A549 (cell line): ENCODE results near the gene CERS6. TPM values are rescaled to one million over a fixed set of nuclear protein-coding genes. Genes with fewer than 3 reads are reported as not detected.

ENCODE experiments used
- ATAC-seq, 2 experiments: fragments of 200-7000 bp in 1 of 2; fragments of >200 bp in 1 of 2; cut with Nextera tagmentation in 1 of 2; cut with Tn5 transposase in 1 of 2; 3 replicates each; pipeline versions ENCODE4 v1.8.0 to v1.9.1; 2018 to 2020; ENCODE audit warnings: mild to moderate bottlenecking in 1 of 2, moderate library complexity in 1 of 2
- CTCF ChIA-PET: fragments of 300-600 bp; sonication (Branson Sonifier 250); formaldehyde crosslinking; extraction: SDS; loops from one replicate; lab custom pipeline; 2021; ENCODE audit warnings: antibody characterized with exemption, inconsistent platforms; lab: Yijun Ruan, JAX
- POLR2A ChIA-PET: fragments of 350-600 bp; formaldehyde crosslinking; extraction: SDS; loops from one replicate; lab custom pipeline; 2021; ENCODE audit warnings: antibody characterized with exemption, inconsistent platforms; lab: Yijun Ruan, JAX
- DNase-seq, 2 experiments: peaks; one replicate each; pipeline versions ENCODE4 v3.0.0 to v3.0.0-alpha.2; 2011 to 2016; ENCODE audit warnings: low read depth in 1 of 2, low spot score in 1 of 2
- FAIRE-seq: peaks from 2 replicates; lab custom pipeline; 2011; peaks lifted over from hg19 to GRCh38; lab: Jason Lieb, UNC
- H3K27ac ChIP-seq, 2 experiments: fragments of >200 bp; sonication (Bioruptor Twin); formaldehyde crosslinking; 3 replicates each; pipeline ENCODE4 v1.5.1; 2016 to 2017
- H3K4me1 ChIP-seq: fragments of >200 bp; sonication (Bioruptor Twin); formaldehyde crosslinking; 3 replicates; pipeline ENCODE4 v1.6.1; 2016
- H3K4me2 ChIP-seq: fragments of >200 bp; sonication (Bioruptor Twin); formaldehyde crosslinking; 3 replicates; pipeline ENCODE4 v1.6.1; 2016
- H3K4me3 ChIP-seq: fragments of >200 bp; sonication (Bioruptor Twin); formaldehyde crosslinking; 3 replicates; pipeline ENCODE4 v1.5.1; 2016
- H3K9me3 ChIP-seq: fragments of >200 bp; sonication (Bioruptor Twin); formaldehyde crosslinking; 3 replicates; pipeline ENCODE4 v1.6.1; 2016
- CBX2 ChIP-seq: fragments of 200-600 bp; sonication (generic); IDR thresholded peaks from 2 replicates; pipeline ENCODE4 v1.6.1; 2016; ENCODE audit warnings: low read depth, mild to moderate bottlenecking, borderline replicate concordance
- CBX8 ChIP-seq: fragments of 200-600 bp; sonication (generic); IDR thresholded peaks from 2 replicates; pipeline ENCODE4 v1.6.1; 2016
- CEBPB ChIP-seq, 2 experiments: fragments of >200 bp in 1 of 2; sonication (Bioruptor Twin) in 1 of 2; formaldehyde crosslinking in 1 of 2; IDR thresholded peaks; 2 replicates each; pipeline ENCODE4 v1.6.1; 2012 to 2016
- CHD2 ChIP-seq: fragments of 150-350 bp; IDR thresholded peaks from 2 replicates; pipeline ENCODE4 v1.6.1; 2014; ENCODE audit warnings: low read length; ENCODE audit not compliant: partially characterized antibody
- CHD4 ChIP-seq: fragments of 200-600 bp; sonication (generic); IDR thresholded peaks from 2 replicates; pipeline ENCODE4 v1.6.1; 2016; ENCODE audit warnings: antibody characterized with exemption, mild to moderate bottlenecking, borderline replicate concordance
- EHF ChIP-seq: fragments of 250-450 bp; sonication (Bioruptor Pico); IDR thresholded peaks from 2 replicates; pipeline ENCODE4 v1.5.0; 2020; ENCODE audit warnings: mild to moderate bottlenecking
- ESRRA ChIP-seq: fragments of 150-350 bp; IDR thresholded peaks from 2 replicates; pipeline ENCODE4 v1.6.1; 2014; ENCODE audit warnings: mild to moderate bottlenecking, low read length, borderline replicate concordance
- FOXS1 ChIP-seq: fragments of 250-450 bp; sonication (Bioruptor Pico); IDR thresholded peaks from 2 replicates; pipeline ENCODE4 v1.5.0; 2020; ENCODE audit warnings: mild to moderate bottlenecking, moderate library complexity
- GATA3 ChIP-seq: IDR thresholded peaks from 2 replicates; pipeline ENCODE4 v1.6.1; 2012; ENCODE audit warnings: borderline replicate concordance
- HDAC2 ChIP-seq: fragments of 200-600 bp; sonication (generic); IDR thresholded peaks from 2 replicates; pipeline ENCODE4 v1.6.1; 2016
- HOXA7 ChIP-seq: fragments of 250-450 bp; sonication (Bioruptor Pico); IDR thresholded peaks from 2 replicates; pipeline ENCODE4 v1.5.0; 2020; ENCODE audit warnings: mild to moderate bottlenecking, moderate library complexity
- HOXB13 ChIP-seq: fragments of 250-450 bp; sonication (Bioruptor Pico); IDR thresholded peaks from 2 replicates; pipeline ENCODE4 v1.5.0; 2020; ENCODE audit warnings: low read depth, mild to moderate bottlenecking, moderate library complexity
- KDM1A ChIP-seq: fragments of 200-600 bp; sonication (generic); IDR thresholded peaks from 2 replicates; pipeline ENCODE4 v1.6.1; 2016; ENCODE audit warnings: low read depth, mild to moderate bottlenecking
- KDM5A ChIP-seq: fragments of 200-600 bp; sonication (generic); IDR thresholded peaks from 2 replicates; pipeline ENCODE4 v1.6.1; 2016; ENCODE audit warnings: antibody characterized with exemption, mild to moderate bottlenecking
- MAZ ChIP-seq: fragments of 150-350 bp; IDR thresholded peaks from 2 replicates; pipeline ENCODE4 v1.6.1; 2014; ENCODE audit warnings: antibody characterized with exemption, low read depth, low read length, borderline replicate concordance
- MYC ChIP-seq: IDR thresholded peaks from 2 replicates; pipeline ENCODE4 v1.6.1; 2012; ENCODE audit warnings: mild to moderate bottlenecking, inconsistent platforms, low read length, improper control_type of control experiment, borderline replicate concordance
- POLR2AphosphoS2 ChIP-seq: conservative IDR thresholded peaks from 2 replicates; pipeline ENCODE4 v1.6.1; 2012; ENCODE audit warnings: low read length, improper control_type of control experiment, inconsistent platforms
- RARB ChIP-seq: fragments of 250-450 bp; sonication (Bioruptor Pico); IDR thresholded peaks from 2 replicates; pipeline ENCODE4 v1.8.0; 2021; ENCODE audit warnings: mild to moderate bottlenecking, moderate library complexity
- RFX5 ChIP-seq: fragments of 450-650 bp; IDR thresholded peaks from 2 replicates; pipeline ENCODE4 v1.7.1; 2014; ENCODE audit warnings: antibody characterized with exemption, mild to moderate bottlenecking, moderate library complexity
- RNF2 ChIP-seq: fragments of 200-600 bp; sonication (generic); IDR thresholded peaks from 2 replicates; pipeline ENCODE4 v1.6.1; 2016; ENCODE audit warnings: low read depth, mild to moderate bottlenecking, antibody characterized with exemption, moderate library complexity, borderline replicate concordance
- SMC3 ChIP-seq: fragments of >200 bp; sonication (Bioruptor Twin); formaldehyde crosslinking; IDR thresholded peaks from 3 replicates; pipeline ENCODE4 v1.6.1; 2018; ENCODE audit warnings: inconsistent platforms
- TFCP2L1 ChIP-seq: fragments of 250-450 bp; sonication (Bioruptor Pico); IDR thresholded peaks from 2 replicates; pipeline ENCODE4 v1.5.0; 2021; ENCODE audit warnings: mild to moderate bottlenecking
- TP53 ChIP-seq: fragments of 250-450 bp; sonication (Bioruptor Pico); IDR thresholded peaks from 2 replicates; pipeline ENCODE4 v1.5.0; 2021; ENCODE audit warnings: mild to moderate bottlenecking, moderate library complexity
- ZNF302 ChIP-seq: fragments of 250-450 bp; sonication (Bioruptor Pico); IDR thresholded peaks from 2 replicates; pipeline ENCODE4 v1.9.0; 2021; ENCODE audit warnings: inconsistent platforms, mild to moderate bottlenecking, moderate library complexity
- ZSCAN20 ChIP-seq: fragments of 250-450 bp; sonication (Bioruptor Pico); IDR thresholded peaks from 2 replicates; pipeline ENCODE4 v1.8.0; 2022; ENCODE audit warnings: mild to moderate bottlenecking, moderate library complexity
- WGBS: methylation state at CpG from one replicate; pipeline ENCODE4 v1.1.6; 2017; ENCODE audit errors: missing lambda C conversion rate; 5-methylcytosine and 5-hydroxymethylcytosine counted together
- polyA plus RNA-seq, 4 experiments: library from polyadenylated mRNA; depleted of rRNA in 3 of 4; stranded (reverse); fragments of >200 nt; fragmentation: RNase III in 1 of 4; extraction: RNeasy Plus Mini Kit Qiagen cat#74134 plus additional on column Dnase treatment in 1 of 4; gene quantifications; 2 replicates in 3 of 4; 3 replicates in 1 of 4; pipeline ENCODE4 v1.2.3, GENCODE V29; 2011 to 2017
- TF ChIP-seq, protein P1 (sequence below): IDR thresholded peaks from 2 replicates; pipeline ENCODE4 v1.6.1; 2012
- TF ChIP-seq, protein P2 (sequence below): fragments of 450-650 bp; IDR thresholded peaks from 2 replicates; pipeline ENCODE4 v1.6.1; 2014; ENCODE audit warnings: antibody characterized with exemption
- TF ChIP-seq, protein P3 (sequence below): fragments of >200 bp; sonication (Bioruptor Twin); formaldehyde crosslinking; IDR thresholded peaks from 3 replicates; pipeline ENCODE4 v1.5.1; 2016
- TF ChIP-seq, protein P4 (sequence below): fragments of >200 bp; sonication (Bioruptor Twin); formaldehyde crosslinking; IDR thresholded peaks from 3 replicates; pipeline ENCODE4 v1.6.1; 2016
- TF ChIP-seq, protein P5 (sequence below): IDR thresholded peaks from 2 replicates; pipeline ENCODE4 v1.6.1; 2012
- TF ChIP-seq, protein P6 (sequence below): IDR thresholded peaks from 2 replicates; pipeline ENCODE4 v1.6.1; 2012; ENCODE audit warnings: low read depth, borderline replicate concordance

Gene CERS6
- polyA plus RNA-seq, 2 of the 4 experiments (the other 2 are of a cell fraction), result 12.0 to 16.9 TPM

DNA sequence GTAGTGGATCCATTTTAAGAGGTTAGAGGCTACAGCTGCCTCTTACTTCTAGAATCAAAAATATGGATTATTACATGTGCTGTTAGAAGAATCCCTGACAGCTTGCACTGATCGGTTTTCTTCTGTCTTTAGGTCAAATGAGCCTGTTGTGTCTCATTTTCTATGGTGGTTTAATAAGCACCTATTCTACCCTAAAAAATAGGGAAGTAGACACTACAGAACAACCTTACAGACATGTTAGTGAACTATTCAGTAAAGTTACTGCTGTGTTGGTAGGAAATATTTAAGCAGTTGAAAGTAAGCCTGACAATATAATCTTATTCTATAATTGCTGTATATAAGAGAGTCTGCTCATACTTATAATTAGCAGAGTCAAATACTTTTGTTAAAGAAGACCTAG, 177.8 kb downstream of the CERS6 start:
- no peak for FAIRE-seq
- WGBS, result 80% methylated on average over 1 of the region's 1 CpG
- Histone ChIP-seq H3K4me2 (no peak overlapping the region), H3K4me1 (no peaks in the 10 kb centered on the region), H3K27ac (no peak overlapping the region), H3K9me3 (no peaks in the 10 kb centered on the region), H3K4me3 (no peak overlapping the region)
- no peak for ATAC-seq
- TF ChIP-seq, protein P1, sequence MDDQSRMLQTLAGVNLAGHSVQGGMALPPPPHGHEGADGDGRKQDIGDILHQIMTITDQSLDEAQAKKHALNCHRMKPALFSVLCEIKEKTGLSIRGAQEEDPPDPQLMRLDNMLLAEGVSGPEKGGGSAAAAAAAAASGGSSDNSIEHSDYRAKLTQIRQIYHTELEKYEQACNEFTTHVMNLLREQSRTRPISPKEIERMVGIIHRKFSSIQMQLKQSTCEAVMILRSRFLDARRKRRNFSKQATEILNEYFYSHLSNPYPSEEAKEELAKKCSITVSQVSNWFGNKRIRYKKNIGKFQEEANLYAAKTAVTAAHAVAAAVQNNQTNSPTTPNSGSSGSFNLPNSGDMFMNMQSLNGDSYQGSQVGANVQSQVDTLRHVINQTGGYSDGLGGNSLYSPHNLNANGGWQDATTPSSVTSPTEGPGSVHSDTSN, result no peak
- no peak for TF ChIP-seq CHD4
- no peak for TF ChIP-seq CEBPB (IDR thresholded peaks at IDR 0.05)
- no peak for TF ChIP-seq SMC3
- TF ChIP-seq HOXB13 (CRISPR knock-in tag), result no peak
- no peak for TF ChIP-seq TP53 (CRISPR knock-in tag)
- no peak for TF ChIP-seq HDAC2
- no peak for TF ChIP-seq EHF (CRISPR knock-in tag)
- no peak for TF ChIP-seq RARB (CRISPR knock-in tag)
- TF ChIP-seq, protein P2, sequence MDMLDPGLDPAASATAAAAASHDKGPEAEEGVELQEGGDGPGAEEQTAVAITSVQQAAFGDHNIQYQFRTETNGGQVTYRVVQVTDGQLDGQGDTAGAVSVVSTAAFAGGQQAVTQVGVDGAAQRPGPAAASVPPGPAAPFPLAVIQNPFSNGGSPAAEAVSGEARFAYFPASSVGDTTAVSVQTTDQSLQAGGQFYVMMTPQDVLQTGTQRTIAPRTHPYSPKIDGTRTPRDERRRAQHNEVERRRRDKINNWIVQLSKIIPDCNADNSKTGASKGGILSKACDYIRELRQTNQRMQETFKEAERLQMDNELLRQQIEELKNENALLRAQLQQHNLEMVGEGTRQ, result no peak
- no peak for TF ChIP-seq TFCP2L1 (CRISPR knock-in tag)
- TF ChIP-seq FOXS1, result no peak
- no peak for TF ChIP-seq CHD2
- no peak for TF ChIP-seq MYC
- no peak for TF ChIP-seq GATA3
- TF ChIP-seq CBX8, result no peak
- TF ChIP-seq CBX2, result no peak
- TF ChIP-seq, protein P3, sequence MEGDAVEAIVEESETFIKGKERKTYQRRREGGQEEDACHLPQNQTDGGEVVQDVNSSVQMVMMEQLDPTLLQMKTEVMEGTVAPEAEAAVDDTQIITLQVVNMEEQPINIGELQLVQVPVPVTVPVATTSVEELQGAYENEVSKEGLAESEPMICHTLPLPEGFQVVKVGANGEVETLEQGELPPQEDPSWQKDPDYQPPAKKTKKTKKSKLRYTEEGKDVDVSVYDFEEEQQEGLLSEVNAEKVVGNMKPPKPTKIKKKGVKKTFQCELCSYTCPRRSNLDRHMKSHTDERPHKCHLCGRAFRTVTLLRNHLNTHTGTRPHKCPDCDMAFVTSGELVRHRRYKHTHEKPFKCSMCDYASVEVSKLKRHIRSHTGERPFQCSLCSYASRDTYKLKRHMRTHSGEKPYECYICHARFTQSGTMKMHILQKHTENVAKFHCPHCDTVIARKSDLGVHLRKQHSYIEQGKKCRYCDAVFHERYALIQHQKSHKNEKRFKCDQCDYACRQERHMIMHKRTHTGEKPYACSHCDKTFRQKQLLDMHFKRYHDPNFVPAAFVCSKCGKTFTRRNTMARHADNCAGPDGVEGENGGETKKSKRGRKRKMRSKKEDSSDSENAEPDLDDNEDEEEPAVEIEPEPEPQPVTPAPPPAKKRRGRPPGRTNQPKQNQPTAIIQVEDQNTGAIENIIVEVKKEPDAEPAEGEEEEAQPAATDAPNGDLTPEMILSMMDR, result no peak
- POLR2A ChIA-PET, result no interaction called here
- CTCF ChIA-PET, result interaction anchor here (1.4 kb wide), 1 partner anchor 12 kb away, joined by 5 read pairs; no protein-coding TSS in a partner anchor
- no peak for DNase-seq

DNA sequence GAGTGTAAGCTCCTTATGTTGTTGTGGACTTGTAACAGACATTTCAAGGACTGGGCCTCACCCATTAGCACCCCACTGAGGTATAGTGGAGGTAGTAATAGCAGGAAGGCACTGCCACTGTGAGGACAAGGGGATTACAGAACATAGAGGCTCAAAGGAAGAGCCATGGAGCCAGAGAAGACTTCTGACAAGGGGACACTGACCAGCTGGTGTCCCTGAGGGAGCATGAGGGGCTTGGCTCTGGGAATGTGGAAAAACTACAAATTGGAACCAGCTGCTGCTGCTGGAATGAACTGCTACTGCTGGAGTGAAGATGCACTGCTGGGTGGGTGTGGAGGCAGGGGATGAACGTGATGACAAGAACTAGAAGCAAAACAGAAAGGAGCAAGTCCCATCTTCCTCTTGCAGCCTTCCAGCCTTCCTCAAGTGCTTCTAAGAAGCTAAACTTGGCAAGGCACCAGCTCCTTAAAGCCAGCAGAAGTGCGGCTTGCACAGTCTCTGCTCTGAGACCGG, 179.0 kb downstream of the CERS6 start:
- H3K4me3 ChIP-seq, result no peak overlapping the region
- ChIA-PET CTCF (no interaction called here), POLR2A (no interaction called here)
- TF ChIP-seq KDM1A (no peak), RFX5 (no peak), KDM5A (no peak), ZNF302 (no peak), TP53 (CRISPR knock-in tag) (no peak), CHD2 (no peak), EHF (CRISPR knock-in tag) (no peak), POLR2AphosphoS2 (no peak), ZSCAN20 (no peak), MAZ (no peak), HOXA7 (CRISPR knock-in tag) (no peak), ESRRA (no peak), RNF2 (no peak)
- TF ChIP-seq, protein P4, sequence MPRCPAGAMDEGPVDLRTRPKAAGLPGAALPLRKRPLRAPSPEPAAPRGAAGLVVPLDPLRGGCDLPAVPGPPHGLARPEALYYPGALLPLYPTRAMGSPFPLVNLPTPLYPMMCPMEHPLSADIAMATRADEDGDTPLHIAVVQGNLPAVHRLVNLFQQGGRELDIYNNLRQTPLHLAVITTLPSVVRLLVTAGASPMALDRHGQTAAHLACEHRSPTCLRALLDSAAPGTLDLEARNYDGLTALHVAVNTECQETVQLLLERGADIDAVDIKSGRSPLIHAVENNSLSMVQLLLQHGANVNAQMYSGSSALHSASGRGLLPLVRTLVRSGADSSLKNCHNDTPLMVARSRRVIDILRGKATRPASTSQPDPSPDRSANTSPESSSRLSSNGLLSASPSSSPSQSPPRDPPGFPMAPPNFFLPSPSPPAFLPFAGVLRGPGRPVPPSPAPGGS, result no peak
- TF ChIP-seq, protein P5, sequence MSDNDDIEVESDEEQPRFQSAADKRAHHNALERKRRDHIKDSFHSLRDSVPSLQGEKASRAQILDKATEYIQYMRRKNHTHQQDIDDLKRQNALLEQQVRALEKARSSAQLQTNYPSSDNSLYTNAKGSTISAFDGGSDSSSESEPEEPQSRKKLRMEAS, result no peak
- TF ChIP-seq, protein P6, sequence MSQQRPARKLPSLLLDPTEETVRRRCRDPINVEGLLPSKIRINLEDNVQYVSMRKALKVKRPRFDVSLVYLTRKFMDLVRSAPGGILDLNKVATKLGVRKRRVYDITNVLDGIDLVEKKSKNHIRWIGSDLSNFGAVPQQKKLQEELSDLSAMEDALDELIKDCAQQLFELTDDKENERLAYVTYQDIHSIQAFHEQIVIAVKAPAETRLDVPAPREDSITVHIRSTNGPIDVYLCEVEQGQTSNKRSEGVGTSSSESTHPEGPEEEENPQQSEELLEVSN, result no peak
- DNase-seq (no peak), ATAC-seq (no peak), FAIRE-seq (no peak)
- H3K9me3 ChIP-seq, result no peaks in the 10 kb centered on the region
- H3K27ac ChIP-seq, result no peak overlapping the region
- 87% methylated on average over 3 of the region's 3 CpGs for WGBS
- no peak overlapping the region for H3K4me2 ChIP-seq
- H3K4me1 ChIP-seq, result no peaks in the 10 kb centered on the region
